ENCODE measurements around the gene S100A4.
A peak's percentile ranks its signal among the peaks of the same experiment; 100 is the strongest.
"Not testable (repeated sequence)": the region's sequence is repeated elsewhere in the genome, so short reads cannot be mapped to it uniquely, and the experiment has no call there.

The S100A4 gene

GRCh38 chr1:153545067-153546055, at the start of gene S100A4:
Gene S100A4, minus strand, starts transcription at chr1:153545806. Its CDS starts 1,012 bp downstream, at chr1:153544794.
- H3K27me3 Mint-ChIP-seq, result no peaks in the 10 kb centered on the region
- peak; percentile 51 to 52 for DNase-seq (ENCODE audit: low spot score in 2 of 2)
- H3K4me3 Mint-ChIP-seq, result peak within 1 kb of the TSS; percentile 94
- no peaks in the 10 kb centered on the region for H3K9me3 Mint-ChIP-seq
- peaks cover 62% of the 10 kb centered on the region for H3K4me1 Mint-ChIP-seq
- peak; percentile 68 for ATAC-seq (replicated peaks; ENCODE audit: extremely low read depth, poor library complexity, severe bottlenecking)
- H3K27ac Mint-ChIP-seq (ENCODE audit: low read depth), result peak within 1 kb of the TSS; percentile 91
- peaks cover 27% of the 10 kb centered on the region for H3K36me3 Mint-ChIP-seq (ENCODE audit: insufficient read depth)

GRCh38 chr1:153592748-153593147, 47.1 kb upstream of the S100A4 start:
- no peak overlapping the region for H3K27ac Mint-ChIP-seq (ENCODE audit: low read depth)
- H3K27me3 Mint-ChIP-seq, result no peaks in the 10 kb centered on the region
- no peak overlapping the region for H3K4me3 Mint-ChIP-seq
- no peaks in the 10 kb centered on the region for H3K36me3 Mint-ChIP-seq (ENCODE audit: insufficient read depth)
- ATAC-seq (replicated peaks; ENCODE audit: extremely low read depth, poor library complexity, severe bottlenecking) (no peak), DNase-seq (ENCODE audit: low spot score in 2 of 2) (no peak)
- H3K9me3 Mint-ChIP-seq, result no peaks in the 10 kb centered on the region
- no peaks in the 10 kb centered on the region for H3K4me1 Mint-ChIP-seq

GRCh38 chr1:153588482-153588881, 42.9 kb upstream of the S100A4 start:
- Mint-ChIP-seq H3K9me3 (no peaks in the 10 kb centered on the region), H3K36me3 (ENCODE audit: insufficient read depth) (peaks cover 2% of the 10 kb centered on the region), H3K27ac (ENCODE audit: low read depth) (no peak overlapping the region), H3K27me3 (peaks cover 32% of the 10 kb centered on the region), H3K4me1 (no peaks in the 10 kb centered on the region), H3K4me3 (no peak overlapping the region)
- no peak for DNase-seq (ENCODE audit: low spot score in 2 of 2)
- ATAC-seq (replicated peaks; ENCODE audit: extremely low read depth, poor library complexity, severe bottlenecking), result no peak

- ATAC-seq (replicated peaks; ENCODE audit: extremely low read depth, poor library complexity, severe bottlenecking); DNase-seq (ENCODE audit: low spot score in 2 of 2); H3K9me3 Mint-ChIP-seq: not testable (repeated sequence)
Observed at GRCh38 chr1:153588033-153588432, 42.4 kb upstream of the S100A4 start.

GRCh38 chr1:153587314-153587713, 41.7 kb upstream of the S100A4 start:
- no peak overlapping the region for H3K4me3 Mint-ChIP-seq
- no peak overlapping the region for H3K27ac Mint-ChIP-seq (ENCODE audit: low read depth)
- no peaks in the 10 kb centered on the region for H3K4me1 Mint-ChIP-seq
- H3K9me3 Mint-ChIP-seq, result no peaks in the 10 kb centered on the region
- H3K27me3 Mint-ChIP-seq, result peaks cover 32% of the 10 kb centered on the region
- peaks cover 2% of the 10 kb centered on the region for H3K36me3 Mint-ChIP-seq (ENCODE audit: insufficient read depth)
- ATAC-seq (replicated peaks; ENCODE audit: extremely low read depth, poor library complexity, severe bottlenecking) (no peak), DNase-seq (ENCODE audit: low spot score in 2 of 2) (no peak)

More at GRCh38 chr1:153588033-153588432, 42.4 kb upstream of the S100A4 start:
- not testable (repeated sequence) for H3K36me3 Mint-ChIP-seq (ENCODE audit: insufficient read depth); H3K27ac Mint-ChIP-seq (ENCODE audit: low read depth); H3K4me3 Mint-ChIP-seq; H3K4me1 Mint-ChIP-seq
- peaks cover 32% of the 10 kb centered on the region for H3K27me3 Mint-ChIP-seq

- Mint-ChIP-seq H3K9me3 (no peaks in the 10 kb centered on the region), H3K27me3 (peaks cover 32% of the 10 kb centered on the region), H3K4me3 (no peak overlapping the region), H3K4me1 (no peaks in the 10 kb centered on the region), H3K36me3 (ENCODE audit: insufficient read depth) (peaks cover 2% of the 10 kb centered on the region), H3K27ac (ENCODE audit: low read depth) (no peak overlapping the region)
- DNase-seq (ENCODE audit: low spot score in 2 of 2) (no peak), ATAC-seq (replicated peaks; ENCODE audit: extremely low read depth, poor library complexity, severe bottlenecking) (no peak)
Observed at GRCh38 chr1:153586347-153586746, 40.7 kb upstream of the S100A4 start.

- DNase-seq (ENCODE audit: low spot score in 2 of 2) (no peak), ATAC-seq (replicated peaks; ENCODE audit: extremely low read depth, poor library complexity, severe bottlenecking) (no peak)
- Mint-ChIP-seq H3K9me3 (no peaks in the 10 kb centered on the region), H3K36me3 (ENCODE audit: insufficient read depth) (peaks cover 2% of the 10 kb centered on the region), H3K4me3 (no peak overlapping the region), H3K4me1 (no peaks in the 10 kb centered on the region), H3K27me3 (peaks cover 32% of the 10 kb centered on the region), H3K27ac (ENCODE audit: low read depth) (no peak overlapping the region)
Observed at GRCh38 chr1:153585006-153585405, 39.4 kb upstream of the S100A4 start.

- Mint-ChIP-seq H3K4me1 (no peaks in the 10 kb centered on the region), H3K27me3 (peaks cover 40% of the 10 kb centered on the region), H3K9me3 (no peaks in the 10 kb centered on the region), H3K4me3 (no peak overlapping the region), H3K27ac (ENCODE audit: low read depth) (no peak overlapping the region), H3K36me3 (ENCODE audit: insufficient read depth) (peaks cover 2% of the 10 kb centered on the region)
- ATAC-seq (replicated peaks; ENCODE audit: extremely low read depth, poor library complexity, severe bottlenecking), result no peak
- no peak for DNase-seq (ENCODE audit: low spot score in 2 of 2)
Observed at GRCh38 chr1:153583976-153584375, 38.4 kb upstream of the S100A4 start.

- ATAC-seq (replicated peaks; ENCODE audit: extremely low read depth, poor library complexity, severe bottlenecking); H3K9me3 Mint-ChIP-seq; DNase-seq (ENCODE audit: low spot score in 2 of 2); H3K27ac Mint-ChIP-seq (ENCODE audit: low read depth); H3K36me3 Mint-ChIP-seq (ENCODE audit: insufficient read depth); H3K4me1 Mint-ChIP-seq; H3K4me3 Mint-ChIP-seq: not testable (repeated sequence)
- H3K27me3 Mint-ChIP-seq, result peaks cover 45% of the 10 kb centered on the region
Observed at GRCh38 chr1:153583514-153583913, 37.9 kb upstream of the S100A4 start.

- H3K36me3 Mint-ChIP-seq (ENCODE audit: insufficient read depth); DNase-seq (ENCODE audit: low spot score in 2 of 2); H3K4me3 Mint-ChIP-seq; H3K27ac Mint-ChIP-seq (ENCODE audit: low read depth); H3K4me1 Mint-ChIP-seq; ATAC-seq (replicated peaks; ENCODE audit: extremely low read depth, poor library complexity, severe bottlenecking); H3K9me3 Mint-ChIP-seq: not testable (repeated sequence)
- peaks cover 52% of the 10 kb centered on the region for H3K27me3 Mint-ChIP-seq
Observed at GRCh38 chr1:153582836-153583235, 37.2 kb upstream of the S100A4 start.

GRCh38 chr1:153578936-153579335, 33.3 kb upstream of the S100A4 start:
- Mint-ChIP-seq H3K9me3 (no peaks in the 10 kb centered on the region), H3K27ac (ENCODE audit: low read depth) (no peak overlapping the region), H3K36me3 (ENCODE audit: insufficient read depth) (peaks cover 2% of the 10 kb centered on the region), H3K4me1 (no peaks in the 10 kb centered on the region), H3K4me3 (no peak overlapping the region), H3K27me3 (peaks cover 37% of the 10 kb centered on the region)
- no peak for DNase-seq (ENCODE audit: low spot score in 2 of 2)
- no peak for ATAC-seq (replicated peaks; ENCODE audit: extremely low read depth, poor library complexity, severe bottlenecking)

- Mint-ChIP-seq H3K27me3 (peaks cover 35% of the 10 kb centered on the region), H3K4me3 (no peak overlapping the region), H3K27ac (ENCODE audit: low read depth) (no peak overlapping the region), H3K4me1 (no peaks in the 10 kb centered on the region), H3K36me3 (ENCODE audit: insufficient read depth) (peaks cover under 1% of the 10 kb centered on the region), H3K9me3 (no peaks in the 10 kb centered on the region)
- DNase-seq (ENCODE audit: low spot score in 2 of 2) (no peak), ATAC-seq (replicated peaks; ENCODE audit: extremely low read depth, poor library complexity, severe bottlenecking) (no peak)
Observed at GRCh38 chr1:153578490-153578889, 32.9 kb upstream of the S100A4 start.

- ATAC-seq (replicated peaks; ENCODE audit: extremely low read depth, poor library complexity, severe bottlenecking) (no peak), DNase-seq (ENCODE audit: low spot score in 2 of 2) (no peak)
- Mint-ChIP-seq H3K4me3 (no peak overlapping the region), H3K27me3 (peaks cover 35% of the 10 kb centered on the region), H3K4me1 (no peaks in the 10 kb centered on the region), H3K36me3 (ENCODE audit: insufficient read depth) (no peaks in the 10 kb centered on the region), H3K9me3 (no peaks in the 10 kb centered on the region), H3K27ac (ENCODE audit: low read depth) (no peak overlapping the region)
Observed at GRCh38 chr1:153577624-153578051, 32.0 kb upstream of the S100A4 start.

All from central memory CD8-positive, alpha-beta T cell (primary cell).